Nephron progenitor cell (in vitro differentiated cells): ENCODE data around the gene CYRIA.

Experiments used
- DNase-seq: peaks from one replicate; pipeline ENCODE4 v3.0.0; 2021
- H3K27ac Mint-ChIP-seq: 2 replicates; pipeline ENCODE4 v1.8.0; 2021; ENCODE audit warnings: mild to moderate bottlenecking, moderate library complexity, mixed read lengths
- H3K27me3 Mint-ChIP-seq: 2 replicates; pipeline ENCODE4 v1.8.0; 2021; ENCODE audit warnings: mild to moderate bottlenecking, low read depth, mixed read lengths; ENCODE audit not compliant: poor library complexity
- H3K36me3 Mint-ChIP-seq: 2 replicates; pipeline ENCODE4 v1.8.0; 2021; ENCODE audit warnings: low read depth, mixed read lengths
- H3K4me1 Mint-ChIP-seq: 2 replicates; pipeline ENCODE4 v1.8.0; 2021; ENCODE audit warnings: mixed read lengths
- H3K4me3 Mint-ChIP-seq: 2 replicates; pipeline ENCODE4 v1.8.0; 2021; ENCODE audit warnings: mild to moderate bottlenecking, moderate library complexity, mixed read lengths
- H3K9me3 Mint-ChIP-seq: 2 replicates; pipeline ENCODE4 v1.8.0; 2021; ENCODE audit warnings: mild to moderate bottlenecking, moderate library complexity, mixed read lengths
- CTCF ChIP-seq: fragments of 200-600 bp; sonication (generic); IDR thresholded peaks from 2 replicates; pipeline ENCODE4 v1.5.0; 2021; ENCODE audit warnings: antibody characterized with exemption

Gene CYRIA

GRCh38 chr2:16685340-16685715, 19.7 kb upstream of the CYRIA start:
- Mint-ChIP-seq H3K36me3 (no peaks in the 10 kb centered on the region), H3K4me1 (peaks cover 9% of the 10 kb centered on the region), H3K27me3 (peaks cover 12% of the 10 kb centered on the region), H3K4me3 (no peak overlapping the region), H3K27ac (no peak overlapping the region), H3K9me3 (no peaks in the 10 kb centered on the region)
- DNase-seq, result no peak
- no peak for TF ChIP-seq CTCF

DNA sequence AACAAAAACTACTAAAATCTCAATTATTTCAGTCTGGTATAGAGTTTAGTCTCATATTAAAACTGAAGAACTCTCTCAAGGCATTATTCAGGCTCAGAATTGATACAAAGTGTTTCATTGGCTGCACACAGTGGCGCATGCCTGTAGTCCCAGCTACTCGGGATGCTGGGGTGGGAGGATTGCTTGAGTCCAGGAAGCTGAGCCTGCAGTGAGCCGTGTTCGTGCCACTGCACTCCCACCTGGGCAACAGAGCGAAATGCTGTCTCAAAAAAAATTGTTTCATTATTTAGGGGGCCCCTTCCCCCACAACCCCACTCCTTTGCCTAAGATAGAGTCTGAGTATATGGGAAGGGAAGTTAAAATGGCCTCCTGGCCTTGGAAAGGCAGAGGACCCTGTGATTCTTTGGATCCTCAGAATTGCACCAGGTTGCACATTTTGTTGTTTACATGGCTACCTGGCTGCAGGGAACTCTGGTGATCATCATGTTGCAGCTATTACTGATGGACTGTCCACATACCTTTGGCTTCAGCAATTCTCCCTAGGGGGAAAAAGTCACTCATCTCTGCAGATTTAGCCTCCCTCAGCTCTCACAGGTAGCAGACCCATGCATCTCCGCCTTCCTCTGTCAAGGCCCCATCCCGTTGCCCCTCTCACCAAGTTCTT, 19.2 kb upstream of the CYRIA start:
- TF ChIP-seq CTCF, result no peak
- no peak for DNase-seq
- Mint-ChIP-seq H3K4me3 (no peak overlapping the region), H3K27me3 (peaks cover 12% of the 10 kb centered on the region), H3K36me3 (no peaks in the 10 kb centered on the region), H3K27ac (no peak overlapping the region), H3K9me3 (no peaks in the 10 kb centered on the region), H3K4me1 (peaks cover 9% of the 10 kb centered on the region)

DNA sequence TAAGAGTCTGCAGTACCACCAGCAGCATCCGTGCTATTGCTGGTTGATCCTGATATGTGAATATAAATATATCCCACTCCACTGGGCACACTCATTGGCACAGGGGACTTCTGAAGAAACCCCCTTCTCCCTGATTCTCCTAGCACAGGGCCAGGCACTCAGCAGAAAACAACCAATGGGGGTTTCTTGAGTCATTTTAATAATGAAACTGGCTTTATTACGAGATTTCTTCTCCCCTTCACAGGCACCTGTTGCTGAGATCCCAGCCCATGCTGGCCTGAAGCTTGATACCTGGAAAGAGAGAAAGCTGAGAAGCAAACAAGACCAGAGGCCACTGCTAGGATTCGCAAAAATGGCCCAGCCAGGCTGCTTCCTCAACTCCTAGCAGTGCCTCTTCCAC, 17.9 kb upstream of the CYRIA start:
- Mint-ChIP-seq H3K36me3 (no peaks in the 10 kb centered on the region), H3K27ac (no peak overlapping the region), H3K4me1 (peaks cover 9% of the 10 kb centered on the region), H3K4me3 (no peak overlapping the region), H3K27me3 (peaks cover 4% of the 10 kb centered on the region), H3K9me3 (peaks cover 2% of the 10 kb centered on the region)
- no peak for TF ChIP-seq CTCF
- no peak for DNase-seq

GRCh38 chr2:16682431-16683118, 16.9 kb upstream of the CYRIA start:
- peak overlapping the region; percentile 46 for H3K27ac Mint-ChIP-seq
- no peak for DNase-seq
- peaks cover 9% of the 10 kb centered on the region for H3K4me1 Mint-ChIP-seq
- no peak for TF ChIP-seq CTCF
- peaks cover 12% of the 10 kb centered on the region for H3K9me3 Mint-ChIP-seq
- peaks cover 4% of the 10 kb centered on the region for H3K36me3 Mint-ChIP-seq
- no peak overlapping the region for H3K4me3 Mint-ChIP-seq
- H3K27me3 Mint-ChIP-seq, result peaks cover 4% of the 10 kb centered on the region

DNA sequence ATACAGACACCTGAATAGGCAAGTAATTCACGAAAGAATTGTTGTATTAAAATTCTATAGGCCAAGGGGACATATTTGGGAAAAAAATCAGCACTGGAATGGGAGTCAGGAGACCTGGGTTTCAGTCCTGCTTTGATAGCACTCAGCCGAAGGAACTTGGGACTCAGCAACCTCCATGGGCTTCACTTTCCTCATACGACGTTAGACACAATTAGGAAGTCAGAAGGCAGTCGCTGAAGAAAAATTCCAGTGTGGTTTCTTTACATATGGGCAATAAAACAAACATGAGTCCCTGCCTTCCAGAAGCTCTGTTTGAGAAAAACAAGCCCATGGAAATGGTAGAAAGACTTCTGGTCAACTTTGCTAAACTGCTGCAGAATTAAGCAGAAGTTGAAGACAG, 15.1 kb upstream of the CYRIA start:
- Mint-ChIP-seq H3K4me3 (no peak overlapping the region), H3K27me3 (peaks cover 8% of the 10 kb centered on the region), H3K4me1 (peaks cover 9% of the 10 kb centered on the region), H3K27ac (no peak overlapping the region), H3K36me3 (peaks cover 4% of the 10 kb centered on the region), H3K9me3 (peaks cover 16% of the 10 kb centered on the region)
- DNase-seq, result no peak
- TF ChIP-seq CTCF, result no peak

DNA sequence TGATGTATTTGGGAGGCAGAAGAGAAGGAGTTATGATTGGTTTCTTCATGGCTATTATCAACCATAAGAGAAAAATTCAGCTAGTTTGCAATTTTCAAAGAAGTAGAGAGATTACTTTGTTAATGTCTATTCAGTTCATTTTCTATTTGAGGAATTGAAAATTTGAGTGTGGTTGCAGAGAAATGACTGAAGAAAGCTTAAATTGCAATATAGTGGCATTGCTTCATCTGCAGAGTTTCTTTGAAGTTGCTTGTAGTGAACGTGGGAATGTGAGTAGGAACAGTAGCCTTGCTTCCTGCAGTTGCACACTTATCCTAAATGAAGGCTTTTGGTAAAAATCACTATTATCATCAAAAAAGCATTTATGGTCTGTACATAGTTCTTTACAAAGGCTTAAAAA, 14.7 kb upstream of the CYRIA start:
- Mint-ChIP-seq H3K27me3 (peaks cover 9% of the 10 kb centered on the region), H3K36me3 (peaks cover 4% of the 10 kb centered on the region), H3K4me1 (peaks cover 9% of the 10 kb centered on the region), H3K9me3 (peaks cover 16% of the 10 kb centered on the region), H3K4me3 (no peak overlapping the region), H3K27ac (no peak overlapping the region)
- DNase-seq, result no peak
- no peak for TF ChIP-seq CTCF
